GM18499 (cell line): ENCODE results near the gene ZNF512B.
"Not testable (repeated sequence)": the region's sequence is repeated elsewhere in the genome, so short reads cannot be mapped to it uniquely, and the experiment has no call there.

Experiments
- ATAC-seq: cut with Tn5 transposase; IDR thresholded peaks from one replicate; pipeline ENCODE4 v1.9.1; 2021; ENCODE audit warnings: moderate number of reproducible peaks; ENCODE audit not compliant: insufficient read depth, unreplicated experiment

ZNF512B gene

DNA sequence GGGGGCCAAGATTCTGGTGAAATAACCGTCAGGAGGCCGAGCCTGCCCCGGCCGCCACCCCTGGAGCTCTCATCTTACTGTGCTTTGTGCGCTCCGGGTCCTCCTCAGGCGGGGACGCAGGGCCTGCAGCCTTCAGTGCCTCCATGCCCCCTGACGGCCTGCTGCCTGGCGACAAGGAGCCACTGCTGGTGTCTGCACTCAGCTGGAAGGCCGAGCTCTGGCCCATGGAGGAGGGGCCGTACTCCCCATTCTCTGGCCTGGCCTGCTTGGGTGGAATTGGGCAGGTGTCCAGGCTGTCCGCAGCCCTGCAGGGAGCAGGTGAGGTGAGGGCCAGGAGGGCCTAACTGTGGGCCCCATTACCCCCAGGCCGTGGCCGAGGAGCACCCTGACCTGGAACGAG lies 5.3 kb downstream of the ZNF512B start:
- no peak for ATAC-seq

DNA sequence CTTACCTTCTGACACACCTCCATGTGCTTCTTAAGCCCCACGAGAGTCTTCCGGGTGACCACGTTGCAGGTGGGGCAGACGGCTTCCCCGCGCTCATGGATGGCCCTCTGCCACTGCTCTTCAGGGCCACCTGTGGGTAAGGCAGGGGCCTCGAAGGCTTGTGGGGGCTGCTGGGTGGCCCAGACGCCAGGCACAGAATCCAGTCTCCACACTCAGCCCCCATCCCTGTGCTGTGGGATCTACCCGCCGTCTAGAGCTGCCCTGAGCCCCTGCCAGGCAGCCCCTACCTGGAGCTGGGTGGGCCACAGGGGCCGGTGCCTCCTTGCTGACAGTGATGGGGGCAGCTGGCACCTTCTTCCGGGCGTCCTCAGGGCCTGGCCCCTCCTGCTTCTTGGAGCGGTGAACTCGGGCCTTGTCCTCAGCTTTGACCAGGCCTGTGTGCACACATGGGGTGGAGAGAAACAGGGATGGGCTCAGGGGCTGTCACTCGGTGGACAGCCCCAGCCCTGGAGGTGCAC lies 5.9 kb downstream of the ZNF512B start:
- ATAC-seq: no peak

DNA sequence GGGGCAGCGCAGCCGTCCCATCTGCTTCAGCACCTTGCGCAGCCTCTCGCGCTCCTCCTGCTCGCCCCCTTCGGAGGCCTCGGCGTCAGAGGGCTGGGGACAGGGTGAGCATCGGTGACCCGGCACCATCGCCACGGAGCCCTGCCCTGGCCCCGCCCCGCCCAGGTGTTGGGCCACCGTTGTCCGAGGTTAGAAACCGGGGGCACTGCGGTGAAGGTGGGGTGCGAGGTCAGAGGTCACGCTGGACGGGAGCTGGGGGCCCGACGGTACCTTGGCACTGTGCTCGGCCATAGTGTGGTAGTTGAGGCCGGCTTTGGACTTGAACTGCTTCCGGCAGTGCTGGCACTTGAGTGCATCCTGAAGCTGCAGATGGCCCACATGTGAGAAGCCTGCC lies 6.4 kb downstream of the ZNF512B start:
- ATAC-seq: no peak

DNA sequence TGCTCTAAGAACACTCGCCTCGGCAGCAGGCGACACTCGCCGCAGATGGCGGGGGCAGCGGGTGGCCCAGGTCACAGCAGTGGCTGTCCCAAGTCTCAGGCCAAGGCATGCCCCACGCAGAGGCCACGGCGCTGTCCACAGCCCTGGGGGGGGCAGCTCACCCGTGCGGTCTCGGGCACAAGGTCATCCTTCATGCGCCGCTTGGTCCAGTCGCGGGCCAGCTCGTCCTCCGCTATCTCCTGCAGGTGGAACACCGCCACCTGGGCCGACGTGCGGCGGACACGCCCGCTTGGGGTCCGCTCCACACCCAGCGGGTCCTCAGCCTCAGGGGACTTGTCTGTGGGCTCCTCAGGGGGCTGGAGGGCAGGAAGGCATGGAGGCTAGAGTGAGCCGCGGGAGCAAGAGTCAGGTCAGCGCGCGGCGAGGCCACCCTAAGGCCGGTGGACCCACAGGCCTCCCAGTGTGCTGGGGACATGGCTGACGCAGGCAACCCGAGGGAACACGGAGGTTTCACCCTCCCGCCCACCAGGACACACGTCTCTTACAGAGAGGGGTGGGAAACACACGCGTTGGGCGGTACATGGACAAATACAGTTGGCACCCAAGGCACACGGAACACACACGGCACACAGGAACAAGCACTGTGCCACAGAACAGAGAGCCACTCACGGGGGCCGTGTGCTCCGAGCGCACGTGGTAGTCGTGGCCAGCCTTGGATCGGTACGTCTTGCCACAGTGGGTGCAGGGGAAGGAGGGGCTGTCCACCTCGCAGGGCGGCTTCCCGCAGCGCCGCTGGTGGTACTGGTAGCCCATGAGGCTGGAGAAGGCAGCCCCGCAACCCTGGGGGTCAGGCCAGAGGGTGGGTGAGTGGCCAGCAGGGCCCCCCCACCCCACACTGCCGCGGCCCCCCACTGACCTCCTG lies 7.0 kb downstream of the ZNF512B start:
- no peak for ATAC-seq

DNA sequence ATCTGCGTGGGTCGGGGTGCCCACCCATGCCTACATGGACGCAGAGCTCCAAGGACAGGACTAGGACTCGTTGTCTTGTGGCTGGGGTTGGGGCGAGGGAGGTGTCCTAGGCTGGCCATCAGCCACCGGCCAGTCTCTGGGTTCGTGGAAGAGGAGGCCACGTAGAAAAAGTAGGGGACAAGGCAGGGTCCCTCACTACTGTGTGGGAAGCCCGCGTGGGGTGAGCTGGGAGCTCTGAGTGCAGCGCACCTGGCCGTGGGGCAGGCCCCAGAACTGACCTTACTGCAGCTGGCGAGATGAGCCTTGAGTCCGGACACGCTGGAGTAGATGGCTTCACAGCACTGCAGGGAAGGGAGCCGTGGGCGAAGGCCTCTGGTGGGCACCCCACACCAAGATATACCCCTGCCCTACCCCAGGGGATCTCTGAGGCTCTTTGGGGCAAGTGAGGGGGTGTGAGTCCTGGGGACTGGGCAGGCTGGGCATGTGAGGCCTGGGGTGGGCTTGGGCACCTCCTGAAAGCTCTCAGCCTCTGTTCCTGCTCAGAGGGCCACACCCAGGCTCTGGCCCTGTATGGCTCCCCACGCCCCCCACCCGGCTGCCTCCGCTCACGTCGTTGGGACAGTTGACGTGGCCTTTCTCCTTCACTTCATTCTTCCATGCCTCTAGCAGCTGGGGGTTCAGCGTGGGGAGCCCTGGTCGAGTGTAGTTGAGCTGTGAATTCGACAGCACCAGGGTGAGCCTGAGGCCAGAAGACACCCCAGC lies 7.9 kb downstream of the ZNF512B start:
- no peak for ATAC-seq

DNA sequence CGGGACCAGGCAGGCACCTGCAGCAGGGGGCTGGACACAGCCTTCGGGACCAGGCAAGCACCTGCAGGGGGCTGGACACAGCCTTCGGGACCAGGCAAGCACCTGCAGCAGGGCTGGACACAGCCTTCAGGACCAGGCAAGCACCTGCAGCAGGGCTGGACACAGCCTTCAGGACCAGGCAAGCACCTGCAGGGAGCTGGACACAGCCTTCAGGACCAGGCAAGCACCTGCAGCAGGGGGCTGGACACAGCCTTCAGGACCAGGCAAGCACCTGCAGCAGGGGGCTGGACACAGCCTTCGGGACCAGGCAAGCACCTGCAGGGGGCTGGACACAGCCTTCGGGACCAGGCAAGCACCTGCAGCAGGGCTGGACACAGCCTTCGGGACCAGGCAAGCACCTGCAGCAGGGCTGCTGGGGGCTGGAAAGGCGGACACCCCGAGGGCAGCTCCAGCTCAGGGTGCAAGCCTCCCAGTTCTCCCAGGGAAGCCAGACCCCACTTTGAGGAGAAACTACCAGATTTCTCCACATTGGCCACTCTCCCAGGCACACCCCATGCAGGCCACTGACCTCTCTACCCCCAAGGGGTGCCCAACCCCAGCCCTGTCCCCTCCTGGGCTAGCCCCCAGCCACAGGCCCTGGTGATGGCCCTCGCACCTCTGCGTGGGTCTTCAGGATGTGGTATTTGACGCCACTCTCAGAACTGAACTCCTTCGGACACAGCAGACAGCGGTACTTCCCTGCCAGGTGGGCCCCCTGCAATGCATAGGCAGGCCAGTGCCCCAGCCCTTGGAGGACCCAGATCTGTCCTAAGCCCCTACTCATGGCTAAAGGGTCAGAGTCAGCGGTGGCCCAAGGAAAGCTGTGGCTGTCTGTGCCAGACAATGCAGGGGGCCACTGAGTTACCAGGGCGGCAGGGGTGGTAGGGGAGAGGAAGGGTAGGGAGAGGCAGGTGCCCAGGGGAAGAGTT lies 8.8 kb downstream of the ZNF512B start:
- not testable (repeated sequence) for ATAC-seq

DNA sequence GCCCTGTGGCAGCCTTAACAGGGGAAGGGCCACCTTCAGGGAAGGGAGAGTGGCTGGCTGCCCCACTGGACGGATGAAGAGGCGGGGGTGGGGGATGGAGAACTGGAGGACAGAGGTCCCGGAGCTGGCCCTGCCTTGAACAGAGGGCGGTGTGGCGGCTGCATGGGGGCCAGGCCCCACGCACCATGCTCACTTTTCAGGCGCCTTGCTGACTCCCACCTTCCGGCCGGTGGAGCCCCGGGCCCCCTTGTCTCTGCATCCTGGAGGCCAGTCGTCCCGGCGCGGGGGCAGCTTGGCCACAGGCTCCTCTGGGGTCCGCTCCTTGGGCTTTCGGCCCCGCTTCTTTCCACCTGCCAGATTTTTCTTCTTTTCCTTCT lies 10.0 kb downstream of the ZNF512B start:
- no peak for ATAC-seq

DNA sequence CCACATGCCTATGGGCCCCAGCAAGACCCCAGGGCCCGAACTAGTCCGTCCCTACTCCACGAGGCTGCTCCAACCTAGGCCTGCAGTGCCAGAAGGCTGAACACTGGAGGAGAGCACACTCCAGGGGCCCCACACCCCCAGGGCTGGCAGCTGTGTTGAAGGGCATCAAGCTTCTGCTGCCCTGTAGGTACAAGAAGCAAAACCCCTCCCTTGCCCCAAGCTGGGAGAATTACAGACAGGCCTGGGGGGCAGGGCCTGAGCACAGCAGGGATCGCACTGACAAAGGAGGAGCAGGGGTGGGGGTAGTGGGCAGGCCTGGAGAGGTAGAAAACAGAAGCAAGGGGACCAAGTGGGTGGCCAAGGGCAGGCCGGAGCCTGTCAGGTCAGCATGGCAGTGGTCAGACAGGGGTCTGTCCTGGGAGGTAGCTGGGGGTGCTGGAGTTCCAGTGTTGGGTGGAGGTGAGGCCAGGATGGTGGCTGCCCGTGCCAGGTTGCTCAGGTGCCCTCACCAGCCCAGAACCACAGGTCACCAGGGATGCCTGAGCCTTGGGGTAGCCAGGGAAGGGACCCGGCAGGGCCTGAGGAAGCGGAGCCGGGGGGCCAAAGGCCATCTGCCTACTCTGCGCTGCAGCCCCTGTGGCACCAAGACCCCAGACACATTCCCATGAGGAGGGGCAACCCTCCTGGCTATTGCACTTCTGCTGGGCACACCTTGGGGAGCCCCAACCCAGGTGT lies 10.6 kb downstream of the ZNF512B start:
- ATAC-seq: no peak

DNA sequence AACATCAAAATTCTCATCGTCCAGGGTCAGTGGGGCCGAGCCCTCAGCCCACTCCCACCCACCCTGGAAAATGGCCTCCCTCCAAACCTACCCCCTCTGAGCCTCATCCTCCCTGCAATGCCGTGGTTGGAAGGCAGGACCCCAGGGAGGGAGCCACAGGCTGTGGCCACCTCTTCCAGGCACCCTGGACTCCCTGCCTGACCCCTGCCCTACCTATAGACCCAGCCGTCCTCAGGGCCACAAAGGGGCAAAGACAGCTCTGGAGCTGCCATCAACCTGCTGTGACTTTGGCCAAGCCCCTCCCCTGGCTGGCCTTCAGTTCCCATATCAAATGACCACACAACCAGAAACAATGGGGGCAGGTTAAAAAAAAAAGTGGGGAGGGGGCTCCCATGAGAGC lies 11.3 kb downstream of the ZNF512B start:
- no peak for ATAC-seq

DNA sequence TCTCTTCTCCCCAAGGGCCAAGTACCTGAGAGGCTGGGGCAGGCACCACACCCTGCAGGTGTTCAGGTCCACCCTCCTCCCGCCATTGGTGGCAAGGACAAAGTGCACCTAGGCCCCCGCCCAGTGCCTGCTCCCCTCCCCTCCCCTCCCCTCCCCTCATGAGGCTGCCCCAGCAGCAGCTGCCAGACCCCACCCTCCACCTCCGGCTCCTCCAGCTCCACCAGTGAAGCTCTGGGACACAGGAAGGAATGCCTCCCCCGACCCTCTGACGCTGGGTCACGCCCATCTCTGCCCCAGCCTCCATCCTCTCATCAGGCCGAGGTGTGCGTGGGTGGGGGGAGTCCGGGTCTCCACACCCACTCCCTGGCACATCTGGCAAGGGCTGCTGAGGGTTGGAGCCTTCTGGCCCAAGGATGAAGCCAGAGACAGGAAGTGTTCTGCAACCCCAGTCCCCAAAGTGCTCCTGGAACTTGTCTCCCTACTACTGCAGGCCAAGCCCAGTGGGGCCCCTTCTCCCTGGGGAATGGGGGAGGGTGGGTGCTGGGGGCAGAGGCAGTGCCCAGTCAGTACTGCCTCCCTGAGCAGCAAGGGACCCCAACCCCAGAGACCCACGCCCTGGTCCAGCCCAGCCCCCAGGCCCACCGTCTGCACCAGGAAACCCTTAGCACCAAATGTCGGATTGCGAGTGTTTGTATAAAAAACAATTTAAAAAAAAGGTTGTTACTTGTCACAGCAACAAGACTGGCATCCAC lies 11.9 kb downstream of the ZNF512B start:
- no peak for ATAC-seq

DNA sequence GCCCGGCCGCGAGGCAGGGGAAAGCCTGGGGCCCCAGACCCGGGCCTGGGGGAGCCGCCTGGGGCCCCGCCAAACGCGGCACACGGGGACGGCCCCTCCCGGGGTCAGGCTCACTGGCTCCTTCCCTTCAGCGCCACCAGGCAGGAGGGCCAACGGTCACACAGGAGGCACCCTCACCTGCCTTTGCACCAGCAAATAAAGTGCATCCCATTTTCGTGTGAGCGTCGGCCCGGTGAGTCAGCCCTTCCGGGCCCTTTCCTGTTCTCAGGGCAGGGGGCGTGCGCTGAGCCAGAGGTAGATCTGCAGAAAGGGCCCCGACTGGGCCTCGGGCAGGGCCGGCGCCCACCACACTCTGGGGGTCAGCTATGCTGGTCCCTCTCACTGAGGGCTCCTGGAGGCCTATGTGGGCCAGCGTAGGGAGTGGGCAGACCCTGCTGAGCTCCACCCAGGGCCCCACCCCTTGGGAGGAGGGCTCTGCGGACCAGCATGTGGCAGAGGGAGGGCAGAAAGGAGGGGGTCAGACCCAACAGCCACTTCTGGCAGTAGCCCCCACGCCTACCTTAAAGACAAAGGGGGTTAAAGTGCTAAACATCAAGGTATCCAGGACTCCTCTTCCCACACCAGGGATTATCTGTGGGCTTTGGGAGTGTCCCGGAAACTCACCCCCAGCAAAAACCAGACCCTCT lies 12.6 kb downstream of the ZNF512B start:
- ATAC-seq: no peak

DNA sequence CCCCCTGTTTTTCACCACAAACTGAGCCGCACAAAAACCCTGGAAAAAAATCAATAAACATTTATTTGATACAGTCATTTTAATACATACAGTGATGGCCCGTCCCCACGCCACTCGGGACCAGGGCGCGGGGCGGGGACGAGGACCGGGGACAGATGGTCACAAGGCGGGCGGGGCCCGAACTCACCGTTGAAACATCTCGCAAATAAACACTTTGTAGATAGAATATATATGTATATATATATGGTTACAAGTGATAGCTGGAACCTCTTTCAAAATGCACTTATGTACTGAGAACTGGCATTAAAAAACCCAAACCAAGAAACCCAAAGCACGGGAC lies 13.1 kb downstream of the ZNF512B start:
- ATAC-seq: peak; percentile 5

DNA sequence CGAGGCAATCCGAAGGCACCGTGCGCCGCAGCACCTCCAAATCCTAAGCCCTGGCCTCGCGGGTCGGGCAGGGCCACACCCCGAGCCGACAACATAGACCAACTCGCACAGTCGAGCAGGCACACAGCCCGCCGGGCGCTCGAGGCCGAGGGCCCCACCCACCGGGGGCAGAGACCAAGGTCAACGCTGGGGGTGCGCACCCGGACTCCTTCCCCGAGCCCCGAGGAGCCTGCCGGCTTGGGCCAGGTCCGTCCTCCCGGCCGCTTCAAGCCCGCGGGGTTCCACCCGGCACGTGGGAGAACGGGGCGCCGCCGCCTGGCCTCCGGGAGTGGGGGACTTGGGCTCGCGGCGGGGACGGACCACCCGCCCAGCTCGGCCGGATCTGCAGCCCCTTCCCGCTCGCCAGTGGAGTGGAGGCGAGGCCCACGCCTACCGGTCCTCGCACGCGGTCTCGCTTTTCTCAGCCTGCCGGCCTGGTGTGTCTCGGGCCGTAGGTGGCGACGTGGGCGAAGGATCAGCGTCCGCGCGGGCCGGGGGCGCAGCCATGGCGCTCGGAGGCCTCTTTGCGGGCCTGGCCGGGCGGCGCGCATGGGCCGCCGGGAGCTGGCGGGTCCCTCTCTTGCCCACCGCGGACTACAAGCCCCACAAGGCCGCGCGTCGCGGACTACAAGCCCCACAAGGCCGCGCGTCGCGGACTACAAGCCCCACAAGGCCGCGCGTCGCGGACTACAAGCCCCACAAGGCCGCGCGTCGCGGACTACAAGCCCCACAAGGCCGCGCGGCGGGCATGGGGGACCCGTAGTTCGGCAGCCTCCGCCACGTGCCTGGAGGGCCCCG lies 13.7 kb downstream of the ZNF512B start, which contains the start of gene UCKL1:
Gene UCKL1, minus strand, starts transcription at position 590 of the 837 bp plus-strand sequence. Its CDS starts 44 bp downstream, at position 546.
- peak; percentile 34 for ATAC-seq

DNA sequence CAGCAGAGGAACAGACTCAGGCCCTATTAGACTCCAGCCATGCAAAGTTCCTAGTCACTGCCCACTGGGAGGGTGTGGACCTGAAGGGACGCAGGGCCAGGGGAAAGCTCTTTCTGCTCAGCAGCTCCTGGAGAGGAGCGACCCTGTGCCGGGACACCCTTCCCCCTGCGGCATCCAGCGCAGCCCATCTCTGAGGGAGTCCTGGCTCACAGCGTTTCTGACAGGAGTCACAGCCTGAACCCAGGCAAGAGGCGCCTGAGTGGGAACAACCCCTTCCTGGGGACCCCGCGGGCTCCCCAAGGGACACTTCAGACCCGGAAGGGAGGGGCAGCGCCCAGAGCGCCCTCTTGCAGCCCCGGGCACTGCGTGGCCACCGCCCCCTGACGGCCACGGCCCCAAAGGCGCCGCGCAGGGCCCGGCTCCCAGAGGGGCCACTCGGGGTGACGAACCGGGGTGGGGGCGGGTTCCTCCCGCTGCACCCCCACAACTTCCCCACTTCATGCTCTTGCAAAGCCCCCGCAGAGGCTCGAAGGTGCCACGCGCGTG lies 14.4 kb downstream of the ZNF512B start:
- no peak for ATAC-seq

DNA sequence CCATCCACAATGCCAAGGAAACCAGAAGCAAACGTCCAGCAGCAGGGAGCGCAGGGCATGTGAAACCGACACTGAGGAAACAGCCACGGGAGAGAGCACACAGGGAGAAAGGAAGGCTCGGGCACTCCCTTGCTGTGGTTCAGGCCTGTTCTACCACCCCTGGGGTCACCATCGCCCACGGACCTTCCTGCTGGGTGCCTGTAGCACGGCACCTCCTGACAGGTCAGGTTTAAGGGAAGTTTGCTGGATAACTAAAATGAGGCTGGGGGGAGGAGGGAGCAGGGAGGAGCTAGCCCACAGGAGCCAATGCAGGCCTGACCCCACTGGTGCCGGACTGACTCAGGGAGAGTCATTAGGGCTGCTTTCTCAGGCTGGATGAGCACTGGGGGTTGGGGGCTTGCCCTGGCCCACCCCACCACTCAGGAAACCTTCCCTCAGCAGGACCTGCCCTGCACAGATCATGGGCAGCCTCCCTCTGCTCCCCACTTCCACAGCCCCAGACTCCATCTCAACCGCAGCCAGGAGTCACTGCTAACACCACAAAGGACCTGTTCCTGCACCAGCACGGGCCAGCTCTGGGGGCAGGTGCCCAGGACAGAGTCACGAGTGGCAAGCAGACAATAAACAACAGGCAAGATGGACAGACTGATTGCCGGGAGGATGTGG lies 15.8 kb downstream of the ZNF512B start:
- ATAC-seq: no peak

DNA sequence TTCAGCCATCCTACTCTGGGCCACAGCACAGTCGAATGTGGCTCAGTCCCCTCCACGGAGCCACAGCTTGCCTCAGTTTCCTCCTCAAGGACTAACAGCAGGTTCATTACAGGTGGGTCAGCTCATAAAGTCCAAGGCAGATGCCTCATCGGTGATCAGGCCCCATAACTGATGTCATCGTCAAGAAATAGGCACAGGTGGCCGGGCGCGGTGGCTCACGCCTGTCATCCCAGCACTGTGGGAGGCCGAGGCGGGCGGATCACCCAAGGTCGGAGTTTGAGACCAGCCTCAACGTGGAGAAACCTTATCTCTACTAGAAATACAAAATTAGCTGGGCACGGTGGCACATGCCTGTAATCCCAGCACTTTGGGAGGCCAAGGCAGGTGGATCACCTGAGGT lies 17.0 kb downstream of the ZNF512B start:
- ATAC-seq: no peak

DNA sequence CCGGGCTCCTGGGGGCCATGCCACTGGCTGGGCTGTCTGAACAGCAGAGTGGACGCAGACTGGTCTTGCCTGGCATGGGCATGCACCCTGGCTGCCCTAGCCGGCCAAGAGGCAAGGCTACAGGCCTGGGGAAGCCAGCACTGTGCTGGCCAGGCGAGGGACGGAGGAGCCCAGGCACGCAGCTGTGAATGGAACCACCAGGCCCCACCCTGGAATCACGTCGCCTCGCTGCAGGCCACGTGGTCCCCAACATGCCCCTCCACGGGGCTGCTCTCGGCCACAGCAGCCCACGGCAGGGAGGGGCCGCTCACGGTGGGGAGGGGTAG lies 17.6 kb downstream of the ZNF512B start:
- ATAC-seq: no peak
